GM21360 (cell line): ENCODE data around the gene NDUFS6.
"Not testable (repeated sequence)": the region's sequence is repeated elsewhere in the genome, so short reads cannot be mapped to it uniquely, and the experiment has no call there.

ENCODE experiments used
- ATAC-seq: cut with Tn5 transposase; IDR thresholded peaks from one replicate; pipeline ENCODE4 v1.9.1; 2021; ENCODE audit warnings: mild to moderate bottlenecking, moderate library complexity; ENCODE audit not compliant: unreplicated experiment

Gene NDUFS6

DNA sequence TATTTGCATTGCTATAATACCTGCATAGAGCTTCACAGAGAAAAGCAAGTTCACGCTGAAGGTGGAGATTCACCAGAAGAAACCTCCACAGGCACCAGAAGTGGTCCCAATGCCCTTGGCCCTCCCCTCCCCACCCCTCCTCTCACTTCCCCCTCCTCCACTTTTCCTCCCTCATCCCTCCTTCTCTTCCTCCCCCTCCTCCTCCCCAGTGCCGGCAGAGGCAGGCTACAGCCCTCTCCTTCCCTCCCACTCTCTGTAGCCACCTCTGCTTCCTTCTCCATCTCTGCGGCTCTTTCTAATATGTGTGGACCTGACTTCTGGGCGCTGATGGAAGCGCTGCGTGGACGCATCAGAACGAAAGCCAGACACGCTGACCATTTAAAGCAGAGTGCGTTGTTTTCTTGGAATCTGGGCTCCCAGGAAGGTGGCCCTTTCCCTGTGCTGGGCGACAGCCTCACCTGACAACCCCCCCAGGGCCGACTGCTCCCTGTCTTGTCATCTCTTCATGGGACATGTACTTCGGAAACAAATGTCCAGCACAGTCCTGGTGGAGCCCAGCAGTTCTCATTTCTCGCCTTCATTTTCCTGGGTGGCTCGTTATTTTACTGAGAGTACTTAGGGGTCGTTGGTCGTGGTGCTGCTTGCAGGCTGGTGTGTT is 29.5 kb downstream of the NDUFS6 start:
- ATAC-seq = no peak

DNA sequence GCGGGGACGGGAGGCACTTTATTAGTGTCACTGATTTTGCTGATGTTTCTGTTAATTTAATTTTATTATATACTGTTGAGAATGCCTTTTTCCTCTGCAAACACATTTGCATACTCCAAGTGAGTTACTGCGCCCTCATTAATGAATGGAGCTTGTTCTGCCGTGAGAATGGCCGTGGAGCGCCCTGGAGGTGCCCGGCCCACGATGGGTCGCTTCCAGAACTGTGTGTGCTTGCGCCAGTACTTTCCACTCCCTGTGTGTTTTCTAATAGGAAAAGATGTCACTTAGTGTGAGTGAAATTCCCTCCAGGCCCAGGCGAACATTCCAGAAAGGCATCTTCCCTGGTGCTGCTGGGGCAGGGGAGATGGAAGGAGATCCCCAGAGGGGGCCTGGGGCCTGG is 30.1 kb downstream of the NDUFS6 start:
- ATAC-seq = no peak

DNA sequence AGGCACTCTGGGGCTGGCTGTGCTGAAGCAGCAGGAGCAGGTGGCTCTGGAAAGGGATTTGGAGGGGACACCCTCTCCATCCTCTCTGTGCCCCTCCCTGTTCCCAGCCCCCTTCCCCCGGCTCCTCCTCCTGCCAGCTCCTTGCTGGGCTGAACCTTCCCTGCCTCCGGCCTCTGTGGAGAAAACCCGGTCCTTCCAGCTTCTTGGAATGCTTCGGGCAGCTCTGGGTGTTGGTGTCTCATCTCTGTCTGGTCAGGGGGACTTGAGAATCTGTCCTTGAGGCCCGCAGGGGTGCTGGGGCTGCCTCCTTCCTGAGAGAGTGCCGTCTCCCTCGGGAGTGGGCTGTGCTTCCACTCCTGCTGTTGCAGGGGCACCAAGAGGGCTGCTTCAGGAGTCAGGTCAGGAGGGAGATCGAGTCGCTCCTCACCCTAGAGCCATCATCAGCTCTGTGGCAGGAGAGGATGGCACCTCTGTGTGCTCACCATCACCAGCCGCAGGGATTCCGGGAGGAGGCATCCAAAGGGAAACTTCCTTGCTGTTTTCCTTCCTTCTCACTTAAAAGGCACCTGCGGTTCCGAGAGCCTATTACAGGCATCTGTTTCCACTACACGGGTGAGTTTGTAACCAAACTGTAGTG is 30.6 kb downstream of the NDUFS6 start:
- ATAC-seq = no peak

DNA sequence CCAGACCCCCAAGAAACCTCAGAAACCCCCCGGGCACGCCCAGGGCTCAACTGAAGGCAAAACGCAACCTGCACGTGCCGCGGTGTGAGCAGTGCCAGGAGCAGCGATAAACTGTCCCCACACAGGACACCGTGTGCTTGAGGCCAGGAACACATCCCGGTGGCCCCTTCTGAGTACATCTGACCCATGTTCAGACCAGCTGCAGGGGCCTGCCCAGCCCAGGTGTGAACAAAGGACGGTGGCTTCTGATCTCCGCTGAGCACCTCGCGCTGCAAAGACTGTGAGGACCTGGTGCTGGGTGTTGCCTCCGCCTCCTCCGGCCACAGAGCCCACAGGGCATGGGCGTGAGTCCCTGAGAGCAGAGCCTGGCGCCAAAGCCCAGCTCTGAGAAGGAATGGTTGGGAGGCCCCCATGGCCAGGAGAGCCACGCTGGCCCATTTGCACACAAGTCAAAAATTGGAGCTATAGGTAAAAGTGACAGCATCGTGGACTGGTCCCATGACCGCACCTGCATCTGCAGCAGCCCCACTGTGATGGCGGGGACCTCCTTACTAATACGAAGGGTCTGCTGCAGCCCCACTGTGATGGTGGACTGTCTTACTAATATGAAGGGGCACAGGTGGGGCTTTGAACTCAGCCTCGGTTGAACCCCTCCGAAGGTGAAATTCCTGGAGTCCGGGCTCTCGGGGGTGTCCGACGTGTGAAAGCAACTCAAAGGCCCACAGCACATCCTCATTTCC is 31.5 kb downstream of the NDUFS6 start:
- no peak for ATAC-seq

DNA sequence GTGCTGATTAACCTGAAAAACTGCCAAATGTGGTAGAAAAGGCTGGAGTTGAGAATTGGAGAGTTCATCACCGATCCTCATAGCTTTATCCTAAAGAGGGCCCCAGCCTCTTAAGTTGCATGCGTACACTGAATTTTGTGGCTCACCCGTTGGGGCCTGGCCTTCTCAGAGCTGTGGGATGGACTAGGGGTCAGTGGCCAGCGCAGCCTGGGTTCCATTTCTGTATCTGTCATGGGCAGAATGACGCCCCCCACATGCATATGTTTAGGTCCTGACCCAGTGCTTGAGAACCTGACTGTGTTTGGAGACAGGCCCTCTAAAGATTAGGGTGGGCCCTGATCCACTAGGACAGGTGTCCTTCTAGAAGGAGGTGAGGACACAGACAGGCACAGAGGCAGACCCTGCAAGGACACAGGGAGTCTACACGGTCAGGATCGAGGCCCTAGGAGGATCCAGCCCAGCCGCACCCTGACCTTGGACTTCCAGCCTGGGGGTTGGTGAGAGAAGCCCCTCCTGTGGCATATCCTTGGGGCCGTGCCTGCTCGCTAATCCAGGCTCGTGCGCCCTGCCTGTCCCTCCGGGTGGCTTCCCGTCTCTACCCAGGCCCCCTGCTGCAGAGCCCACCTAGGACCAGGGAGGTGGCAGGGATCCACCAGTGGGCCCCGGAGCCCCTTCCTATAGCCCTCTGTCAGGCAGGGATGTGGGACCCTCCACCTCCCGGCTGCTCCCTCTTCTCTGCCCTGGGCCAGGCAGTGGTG is 32.2 kb downstream of the NDUFS6 start:
- ATAC-seq = no peak

DNA sequence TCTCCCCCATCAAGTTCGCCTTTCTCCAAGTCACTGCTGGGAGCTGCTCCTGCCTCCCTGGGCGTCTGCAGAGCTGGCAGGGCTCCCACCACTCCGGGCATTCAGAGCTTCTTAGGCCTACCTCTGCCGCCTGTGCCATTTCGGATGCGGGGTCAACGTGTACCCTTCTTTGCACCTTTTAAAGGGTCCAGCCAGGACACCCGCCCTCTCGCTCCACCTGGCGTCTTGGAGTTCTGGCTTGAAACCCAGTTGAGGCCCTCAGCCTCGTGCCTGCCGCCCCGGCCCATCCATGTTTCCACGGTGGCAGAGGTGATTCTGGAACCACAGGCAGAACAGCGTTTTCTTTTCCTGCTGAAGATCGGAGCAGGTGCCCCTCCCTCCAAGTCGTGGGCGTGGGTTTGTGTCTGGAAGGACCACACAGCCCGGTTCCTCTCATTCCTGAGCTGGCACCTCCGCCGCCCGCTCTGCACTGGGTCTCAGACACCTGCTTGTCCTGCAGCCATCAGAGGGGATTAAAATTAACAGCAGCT is 32.9 kb downstream of the NDUFS6 start:
- no peak for ATAC-seq

DNA sequence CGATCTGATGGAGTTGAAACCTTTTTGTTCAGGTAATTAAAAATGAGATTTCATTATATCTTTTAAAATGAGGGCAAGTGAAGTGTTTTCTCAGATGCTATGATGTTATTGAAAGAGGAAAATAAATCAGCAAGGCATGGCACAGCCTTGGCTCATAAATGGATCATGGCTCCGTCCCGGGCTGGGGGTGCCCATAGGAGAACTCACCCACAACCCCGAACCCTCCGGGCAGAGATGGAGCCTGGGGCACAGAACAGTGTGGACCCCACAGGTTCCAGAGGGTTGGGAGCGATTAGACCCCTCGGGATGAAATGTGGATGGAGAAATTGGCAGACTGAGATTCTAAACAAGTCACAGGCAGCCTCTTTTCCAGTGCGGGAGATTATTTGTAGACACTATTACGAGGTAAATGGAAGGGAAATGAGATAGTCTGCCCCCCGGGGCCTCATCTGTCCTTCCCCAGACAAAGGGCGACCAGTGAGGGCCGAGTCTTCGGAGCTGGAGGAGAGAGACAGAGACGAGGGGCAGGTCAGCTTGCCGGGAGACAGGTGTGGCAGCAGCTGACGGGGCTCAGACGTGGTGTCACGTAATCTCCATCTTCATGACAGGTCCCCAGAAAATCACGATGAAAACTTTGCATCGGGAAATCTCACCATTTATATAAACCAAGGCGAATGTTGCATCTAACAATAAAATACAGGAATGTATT is 33.7 kb downstream of the NDUFS6 start:
- ATAC-seq = no peak

DNA sequence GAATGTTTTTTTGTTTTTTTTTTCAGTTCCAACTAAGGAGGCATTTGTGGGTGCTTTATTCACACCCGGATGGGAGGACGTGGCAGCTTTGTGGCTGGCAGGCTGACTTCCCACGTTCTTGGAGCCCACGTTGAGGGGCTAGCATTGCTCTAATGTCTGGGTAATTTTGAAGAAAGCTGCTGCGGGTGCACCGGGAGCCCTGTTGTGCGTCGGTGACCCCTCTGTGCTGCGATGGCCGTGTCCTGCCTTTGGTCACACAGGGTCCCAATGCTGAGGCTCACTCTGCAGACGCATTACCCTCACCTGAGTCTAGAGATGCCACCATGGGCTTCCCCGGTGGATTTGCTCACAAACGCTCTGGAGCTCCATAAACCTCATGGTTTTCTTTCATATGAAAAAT is 34.2 kb downstream of the NDUFS6 start:
- ATAC-seq = no peak

DNA sequence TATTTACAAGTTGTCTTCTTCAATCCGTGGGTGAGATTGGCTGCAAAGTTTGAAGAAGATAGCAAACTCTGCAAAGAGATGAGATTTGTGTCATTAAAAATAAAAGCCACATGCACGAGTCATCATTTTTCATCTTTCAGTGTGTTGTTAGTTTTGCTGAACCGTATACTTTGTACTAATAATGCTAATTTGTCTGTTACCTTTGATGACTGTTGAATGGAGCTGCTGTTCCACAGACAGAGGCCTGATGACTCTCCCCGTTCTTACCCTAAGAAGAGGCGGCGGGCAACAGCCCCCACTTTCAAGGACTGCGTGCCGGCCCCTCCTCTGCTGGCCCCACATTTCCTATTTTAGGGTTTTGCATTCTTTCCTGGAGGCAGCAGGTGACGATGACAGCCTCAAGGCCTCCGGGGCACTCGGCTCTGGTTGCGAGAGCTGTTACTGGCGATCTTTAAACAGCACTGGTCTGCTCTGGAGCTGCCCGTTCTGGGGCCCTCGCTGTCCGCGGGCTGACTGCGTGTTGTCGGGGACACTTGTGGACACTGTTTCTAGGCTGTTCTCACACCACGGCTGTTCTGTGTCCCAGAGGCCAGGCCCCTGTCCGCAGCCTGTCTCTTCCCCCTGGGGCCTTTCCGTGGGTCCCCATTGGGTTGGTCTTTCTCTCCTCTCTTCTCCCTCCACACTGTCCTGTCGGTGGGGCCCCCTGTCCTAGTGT is 35.1 kb downstream of the NDUFS6 start:
- ATAC-seq = no peak

DNA sequence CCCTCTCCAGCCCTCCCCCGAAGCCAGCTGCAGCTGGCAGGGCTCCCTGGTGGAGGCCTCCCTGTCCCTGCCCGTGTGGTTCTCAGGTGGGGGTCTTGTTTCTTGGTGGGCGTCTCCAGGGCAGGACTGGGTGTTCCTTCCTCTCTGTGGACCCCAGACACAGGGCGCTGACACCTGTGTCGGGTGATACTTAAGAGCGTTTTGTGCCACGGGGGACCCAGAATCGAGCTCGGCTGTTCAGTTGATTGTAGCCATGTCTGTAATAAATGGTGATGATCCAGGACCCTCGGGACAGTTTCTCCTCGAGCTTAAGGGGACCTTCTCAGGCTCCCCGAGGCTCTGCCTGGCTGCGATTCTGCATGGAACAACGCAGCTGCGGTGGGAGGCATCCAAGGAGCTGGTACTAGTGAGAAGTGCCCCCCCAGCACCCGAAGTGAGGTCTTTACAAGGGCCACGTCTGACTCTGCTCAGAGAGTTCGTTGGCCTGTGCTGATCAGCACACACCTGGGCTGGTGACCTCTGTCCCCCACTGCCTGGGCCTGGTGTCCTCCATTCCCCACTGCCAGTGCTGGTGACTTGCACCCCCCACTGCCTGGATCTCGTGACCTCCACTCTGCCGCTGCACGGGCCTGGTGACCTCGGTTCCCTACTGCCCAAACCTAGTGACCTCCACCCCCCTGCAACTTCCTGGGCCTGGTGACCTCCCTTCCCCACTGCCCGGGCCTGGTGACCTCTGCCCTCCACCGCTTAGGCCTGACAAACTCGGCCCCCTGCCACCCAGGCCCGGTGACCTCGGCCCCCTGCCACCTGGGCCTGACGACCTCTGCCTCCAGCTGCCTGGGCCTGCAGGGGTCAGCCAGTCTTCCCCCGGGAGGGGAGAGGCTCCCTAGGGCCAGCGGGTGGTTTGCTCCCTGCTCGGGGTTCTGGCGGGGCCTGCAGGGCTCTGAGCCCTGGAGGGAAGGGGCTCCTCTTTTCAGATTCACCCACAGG is 36.0 kb downstream of the NDUFS6 start:
- ATAC-seq = no peak

DNA sequence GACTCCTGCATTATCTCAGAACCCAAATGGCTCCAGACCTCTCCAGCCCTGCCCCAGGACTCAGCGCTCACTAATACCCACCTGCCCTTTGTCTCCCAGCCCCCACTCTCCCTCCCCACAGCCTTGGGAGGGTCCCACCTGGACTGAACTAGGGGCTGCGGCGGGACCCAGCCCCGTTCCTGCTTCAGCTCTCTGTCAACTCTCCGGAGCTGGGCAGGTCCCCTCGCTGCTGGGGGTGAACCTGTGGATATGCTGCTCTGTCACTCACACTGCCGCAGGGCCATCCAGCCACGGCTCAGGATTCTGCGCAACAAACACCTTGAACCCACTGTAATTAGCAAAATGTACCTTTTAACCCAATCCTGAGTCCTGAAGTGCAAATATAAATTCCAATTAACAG is 36.8 kb downstream of the NDUFS6 start:
- ATAC-seq = no peak

DNA sequence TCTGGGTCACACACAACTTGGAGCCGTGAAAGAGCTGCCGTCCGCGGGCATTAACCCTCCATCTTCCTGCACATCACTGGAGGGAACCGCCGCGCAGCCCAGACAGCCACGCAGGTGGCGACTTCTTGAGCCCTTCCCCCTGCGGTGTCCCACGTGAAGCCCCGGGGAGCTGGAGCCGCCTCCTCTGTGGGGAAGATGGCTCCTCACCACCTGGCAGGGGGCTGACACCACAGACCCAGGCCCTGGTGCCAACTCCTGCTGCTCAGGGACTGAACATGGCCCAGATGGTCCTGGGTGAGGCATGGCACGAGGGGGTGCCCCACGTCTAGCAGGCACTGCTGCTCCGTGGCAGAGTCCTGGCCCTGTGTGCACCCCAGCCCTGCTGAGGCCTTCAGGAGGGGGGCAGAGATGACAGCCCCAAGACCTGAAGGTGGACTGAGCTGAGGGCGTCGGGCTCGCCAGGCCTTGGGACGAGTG is 38.9 kb downstream of the NDUFS6 start:
- ATAC-seq = no peak

DNA sequence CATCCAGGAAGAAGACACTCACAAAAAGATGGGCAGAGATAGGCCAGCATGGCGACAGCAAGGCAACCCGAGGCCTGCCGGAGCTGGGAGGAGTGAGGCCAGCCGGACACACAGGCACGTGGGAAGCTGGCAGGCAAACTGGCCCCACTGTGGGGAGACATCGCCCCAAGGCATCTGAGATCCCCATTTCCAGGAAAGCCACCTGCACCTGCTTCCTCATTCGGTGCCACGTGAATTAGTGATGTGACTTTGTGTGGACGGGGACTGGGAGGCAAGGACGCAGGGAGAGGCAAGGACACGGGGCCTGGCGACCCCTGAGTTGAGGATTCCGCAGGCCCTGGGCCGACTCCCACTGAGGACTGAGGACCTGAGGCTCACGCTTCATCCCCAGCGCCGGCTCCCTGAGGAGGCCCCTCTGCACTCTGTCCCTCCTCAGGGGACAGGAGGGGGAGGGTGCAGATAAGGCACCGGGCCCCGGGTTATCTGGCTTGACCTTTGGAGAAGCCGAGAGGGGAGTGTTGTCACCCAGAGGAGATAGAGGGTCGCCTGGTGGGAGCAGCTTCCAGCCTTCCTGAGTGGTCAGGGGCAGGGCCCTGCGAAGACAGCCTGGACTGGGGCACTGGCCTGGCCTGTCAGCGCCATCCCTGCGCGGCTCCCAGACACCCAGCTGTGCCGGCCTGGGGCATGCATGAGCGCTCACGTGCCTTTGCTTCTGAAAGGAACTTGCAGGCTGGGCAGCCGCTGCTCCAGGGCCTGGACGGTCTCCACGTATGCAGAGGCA is 39.7 kb downstream of the NDUFS6 start:
- ATAC-seq = no peak

DNA sequence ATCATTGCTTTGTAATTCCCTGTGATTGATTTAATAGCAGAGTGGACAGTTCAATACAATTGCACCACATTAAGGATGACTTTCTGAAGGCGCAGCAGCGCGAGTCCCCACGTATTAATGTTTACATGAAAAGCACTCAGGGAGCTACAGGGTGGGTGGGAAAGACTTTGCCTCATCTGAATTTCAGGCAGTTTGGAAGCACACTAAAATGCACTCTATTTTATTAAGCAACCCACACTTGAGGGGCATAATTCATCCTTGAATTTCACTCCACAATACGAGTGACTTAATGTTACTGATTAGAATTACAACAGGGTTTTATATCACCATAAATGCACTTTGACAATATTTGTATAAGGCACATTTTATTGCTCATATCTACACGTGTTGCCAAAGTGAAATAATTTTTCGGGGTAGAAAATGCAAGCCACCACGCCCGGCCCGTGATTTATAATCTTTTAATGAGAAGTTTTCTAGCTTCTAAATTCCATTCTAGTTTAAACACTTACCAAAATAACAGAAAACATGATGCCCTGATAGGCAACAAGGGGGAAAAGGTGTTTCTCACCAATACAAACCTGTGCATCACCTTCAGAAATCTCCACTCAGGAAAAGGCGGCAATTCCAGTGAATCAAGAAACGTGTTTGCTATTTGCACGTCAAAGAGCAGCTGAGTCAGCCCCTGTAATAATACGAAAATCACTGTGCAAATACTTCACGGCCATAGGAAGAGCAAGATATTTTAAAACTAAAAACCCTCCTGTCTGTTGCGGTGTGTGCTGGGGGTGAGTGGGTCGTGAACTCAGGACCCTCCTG is 41.0 kb downstream of the NDUFS6 start:
- no peak for ATAC-seq

DNA sequence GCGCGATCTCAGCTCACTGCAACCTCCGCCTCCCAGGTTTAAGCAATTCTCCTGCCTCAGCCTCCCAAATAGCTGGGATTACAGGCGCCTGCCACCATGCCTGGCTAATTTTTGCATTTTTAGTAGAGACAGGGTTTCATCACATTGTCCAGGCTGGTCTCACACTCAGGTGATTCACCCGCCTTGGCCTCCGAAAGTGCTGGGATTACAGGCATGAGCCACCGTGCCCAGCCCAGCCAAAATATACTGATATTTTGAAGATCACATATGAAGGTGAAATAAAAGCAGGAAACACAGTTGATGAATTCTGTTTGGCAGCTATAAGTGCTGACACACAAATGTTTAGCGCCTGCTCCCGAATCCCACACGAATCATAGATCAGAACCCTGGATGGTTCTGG is 42.6 kb downstream of the NDUFS6 start:
- not testable (repeated sequence) for ATAC-seq

DNA sequence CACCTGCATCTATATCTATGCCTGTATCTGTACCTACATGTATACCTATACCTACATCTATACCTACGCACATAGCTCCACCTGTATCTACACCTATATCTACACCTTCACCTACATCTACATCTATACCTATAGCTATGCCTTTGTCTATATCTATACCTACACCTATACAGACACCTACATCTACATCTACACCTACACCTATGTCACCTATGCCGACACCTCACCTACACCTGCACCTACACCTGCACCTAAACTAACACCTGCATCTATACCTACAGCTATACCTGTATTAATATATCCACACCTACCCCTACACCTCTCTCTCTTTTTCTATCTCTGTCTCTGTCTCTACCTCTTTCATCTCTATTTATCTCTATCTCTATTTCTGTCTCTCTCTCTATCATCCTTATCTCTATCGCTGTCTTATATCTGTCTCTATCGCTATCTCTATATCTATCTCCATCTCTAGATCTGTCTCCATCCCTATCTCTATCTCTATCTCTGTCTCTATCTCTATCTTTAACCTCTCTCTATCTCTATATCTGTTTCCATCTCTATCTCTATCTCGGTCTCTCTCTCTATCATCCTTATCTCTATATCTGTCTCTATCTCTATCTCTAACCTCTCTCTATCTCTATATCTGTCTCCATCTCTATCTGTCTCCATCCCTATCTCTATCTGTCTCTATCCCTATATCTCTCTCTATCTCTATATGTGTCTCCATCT is 43.7 kb downstream of the NDUFS6 start:
- ATAC-seq = no peak
